ENCODE results near the gene WFIKKN2. TPM values are rescaled to one million over a fixed set of nuclear protein-coding genes. Genes with fewer than 3 reads are reported as not detected.
A peak's percentile ranks its signal among the peaks of the same experiment; 100 is the strongest.

WFIKKN2 gene
- total and polyA plus RNA-seq, 2 of the 13 experiments (the other 11 are each of a cell fraction or from before 2014, with no cell fraction given), result not detected

DNA sequence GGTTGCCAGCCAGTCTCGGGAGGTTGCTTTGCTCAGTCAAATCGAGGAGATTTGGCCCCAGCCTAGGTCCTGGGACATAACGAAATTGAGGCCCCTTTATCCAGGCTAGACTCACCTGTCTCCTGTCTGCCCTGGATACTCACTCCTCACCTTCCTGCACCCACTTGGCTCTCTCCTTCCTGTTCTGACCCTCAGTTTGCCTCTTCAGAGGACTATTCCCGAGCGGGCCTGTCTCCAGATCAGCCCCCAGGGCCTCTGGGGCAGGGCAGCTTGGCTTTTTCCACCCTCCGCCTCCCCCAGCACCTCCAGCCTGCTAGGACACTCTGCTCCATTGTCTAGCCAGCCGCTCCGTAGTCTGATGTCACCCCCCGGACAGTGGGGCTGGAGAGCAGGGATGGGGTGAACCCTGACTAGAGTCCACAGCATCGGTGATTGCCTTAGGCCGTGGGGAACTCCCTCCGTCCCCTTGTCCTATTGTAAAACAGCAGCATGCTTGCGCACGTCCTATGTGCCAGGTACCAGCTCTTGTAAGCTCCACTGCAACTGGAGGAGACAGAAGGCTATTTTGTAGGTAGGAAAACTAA, 8.8 kb downstream of the WFIKKN2 start (continued):
- TF ChIP-seq, protein P1, sequence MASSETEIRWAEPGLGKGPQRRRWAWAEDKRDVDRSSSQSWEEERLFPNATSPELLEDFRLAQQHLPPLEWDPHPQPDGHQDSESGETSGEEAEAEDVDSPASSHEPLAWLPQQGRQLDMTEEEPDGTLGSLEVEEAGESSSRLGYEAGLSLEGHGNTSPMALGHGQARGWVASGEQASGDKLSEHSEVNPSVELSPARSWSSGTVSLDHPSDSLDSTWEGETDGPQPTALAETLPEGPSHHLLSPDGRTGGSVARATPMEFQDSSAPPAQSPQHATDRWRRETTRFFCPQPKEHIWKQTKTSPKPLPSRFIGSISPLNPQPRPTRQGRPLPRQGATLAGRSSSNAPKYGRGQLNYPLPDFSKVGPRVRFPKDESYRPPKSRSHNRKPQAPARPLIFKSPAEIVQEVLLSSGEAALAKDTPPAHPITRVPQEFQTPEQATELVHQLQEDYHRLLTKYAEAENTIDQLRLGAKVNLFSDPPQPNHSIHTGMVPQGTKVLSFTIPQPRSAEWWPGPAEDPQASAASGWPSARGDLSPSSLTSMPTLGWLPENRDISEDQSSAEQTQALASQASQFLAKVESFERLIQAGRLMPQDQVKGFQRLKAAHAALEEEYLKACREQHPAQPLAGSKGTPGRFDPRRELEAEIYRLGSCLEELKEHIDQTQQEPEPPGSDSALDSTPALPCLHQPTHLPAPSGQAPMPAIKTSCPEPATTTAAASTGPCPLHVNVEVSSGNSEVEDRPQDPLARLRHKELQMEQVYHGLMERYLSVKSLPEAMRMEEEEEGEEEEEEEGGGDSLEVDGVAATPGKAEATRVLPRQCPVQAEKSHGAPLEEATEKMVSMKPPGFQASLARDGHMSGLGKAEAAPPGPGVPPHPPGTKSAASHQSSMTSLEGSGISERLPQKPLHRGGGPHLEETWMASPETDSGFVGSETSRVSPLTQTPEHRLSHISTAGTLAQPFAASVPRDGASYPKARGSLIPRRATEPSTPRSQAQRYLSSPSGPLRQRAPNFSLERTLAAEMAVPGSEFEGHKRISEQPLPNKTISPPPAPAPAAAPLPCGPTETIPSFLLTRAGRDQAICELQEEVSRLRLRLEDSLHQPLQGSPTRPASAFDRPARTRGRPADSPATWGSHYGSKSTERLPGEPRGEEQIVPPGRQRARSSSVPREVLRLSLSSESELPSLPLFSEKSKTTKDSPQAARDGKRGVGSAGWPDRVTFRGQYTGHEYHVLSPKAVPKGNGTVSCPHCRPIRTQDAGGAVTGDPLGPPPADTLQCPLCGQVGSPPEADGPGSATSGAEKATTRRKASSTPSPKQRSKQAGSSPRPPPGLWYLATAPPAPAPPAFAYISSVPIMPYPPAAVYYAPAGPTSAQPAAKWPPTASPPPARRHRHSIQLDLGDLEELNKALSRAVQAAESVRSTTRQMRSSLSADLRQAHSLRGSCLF (CRISPR knock-in tag; IDR thresholded peaks at IDR 0.05; ENCODE audit: borderline replicate concordance), result no peak
- TF ChIP-seq, protein P2, sequence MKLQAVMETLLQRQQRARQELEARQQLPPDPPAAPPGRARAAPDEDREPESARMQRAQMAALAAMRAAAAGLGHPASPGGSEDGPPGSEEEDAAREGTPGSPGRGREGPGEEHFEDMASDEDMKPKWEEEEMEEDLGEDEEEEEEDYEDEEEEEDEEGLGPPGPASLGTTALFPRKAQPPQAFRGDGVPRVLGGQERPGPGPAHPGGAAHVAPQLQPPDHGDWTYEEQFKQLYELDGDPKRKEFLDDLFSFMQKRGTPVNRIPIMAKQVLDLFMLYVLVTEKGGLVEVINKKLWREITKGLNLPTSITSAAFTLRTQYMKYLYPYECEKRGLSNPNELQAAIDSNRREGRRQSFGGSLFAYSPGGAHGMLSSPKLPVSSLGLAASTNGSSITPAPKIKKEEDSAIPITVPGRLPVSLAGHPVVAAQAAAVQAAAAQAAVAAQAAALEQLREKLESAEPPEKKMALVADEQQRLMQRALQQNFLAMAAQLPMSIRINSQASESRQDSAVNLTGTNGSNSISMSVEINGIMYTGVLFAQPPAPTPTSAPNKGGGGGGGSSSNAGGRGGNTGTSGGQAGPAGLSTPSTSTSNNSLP (IDR thresholded peaks at IDR 0.05; ENCODE audit: low read depth, low read length), result no peak
- TF ChIP-seq, protein P3, sequence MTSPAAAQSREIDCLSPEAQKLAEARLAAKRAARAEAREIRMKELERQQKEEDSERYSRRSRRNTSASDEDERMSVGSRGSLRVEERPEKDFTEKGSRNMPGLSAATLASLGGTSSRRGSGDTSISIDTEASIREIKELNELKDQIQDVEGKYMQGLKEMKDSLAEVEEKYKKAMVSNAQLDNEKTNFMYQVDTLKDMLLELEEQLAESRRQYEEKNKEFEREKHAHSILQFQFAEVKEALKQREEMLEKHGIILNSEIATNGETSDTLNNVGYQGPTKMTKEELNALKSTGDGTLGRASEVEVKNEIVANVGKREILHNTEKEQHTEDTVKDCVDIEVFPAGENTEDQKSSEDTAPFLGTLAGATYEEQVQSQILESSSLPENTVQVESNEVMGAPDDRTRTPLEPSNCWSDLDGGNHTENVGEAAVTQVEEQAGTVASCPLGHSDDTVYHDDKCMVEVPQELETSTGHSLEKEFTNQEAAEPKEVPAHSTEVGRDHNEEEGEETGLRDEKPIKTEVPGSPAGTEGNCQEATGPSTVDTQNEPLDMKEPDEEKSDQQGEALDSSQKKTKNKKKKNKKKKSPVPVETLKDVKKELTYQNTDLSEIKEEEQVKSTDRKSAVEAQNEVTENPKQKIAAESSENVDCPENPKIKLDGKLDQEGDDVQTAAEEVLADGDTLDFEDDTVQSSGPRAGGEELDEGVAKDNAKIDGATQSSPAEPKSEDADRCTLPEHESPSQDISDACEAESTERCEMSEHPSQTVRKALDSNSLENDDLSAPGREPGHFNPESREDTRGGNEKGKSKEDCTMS (CRISPR knock-in tag; conservative IDR thresholded peaks at IDR 0.05), result no peak
- peak; percentile 70 for TF ChIP-seq RXRB (CRISPR knock-in tag; IDR thresholded peaks at IDR 0.05; ENCODE audit: borderline replicate concordance)
- 0 out of 2 replicates have a peak, but pooled peaks have one; percentile 13 for TF ChIP-seq SMC3 (IDR thresholded peaks at IDR 0.05; ENCODE audit: low read length)
- TF ChIP-seq GABPA (IDR thresholded peaks at IDR 0.05; ENCODE audit: low read depth, low read length), result no peak
- TF ChIP-seq GABPA (CRISPR knock-in tag; IDR thresholded peaks at IDR 0.05; ENCODE audit: low read depth), result 0 out of 2 replicates have a peak, but pooled peaks have one; percentile 10
- no peak for TF ChIP-seq EED (CRISPR knock-in tag; IDR thresholded peaks at IDR 0.05)
- TF ChIP-seq ZNF883 (CRISPR knock-in tag; IDR thresholded peaks at IDR 0.05; ENCODE audit: not compliant biosample characterization), result peak; percentile 28
- TF ChIP-seq NCOA5 (CRISPR knock-in tag; IDR thresholded peaks at IDR 0.05), result no peak
- no peak for TF ChIP-seq ZNF556 (CRISPR knock-in tag; IDR thresholded peaks at IDR 0.05; ENCODE audit: borderline replicate concordance)
- no peak for TF ChIP-seq IRX3 (CRISPR knock-in tag; IDR thresholded peaks at IDR 0.05; ENCODE audit: borderline replicate concordance, low read depth)
- TF ChIP-seq HMGA1 (CRISPR knock-in tag; conservative IDR thresholded peaks at IDR 0.05), result no peak
- peak; percentile 58; the same call in 1 of the 2 replicates for TF ChIP-seq TOPORS (CRISPR knock-in tag; IDR thresholded peaks at IDR 0.05)
- TF ChIP-seq ZKSCAN5 (CRISPR knock-in tag; IDR thresholded peaks at IDR 0.05), result peak; percentile 70; the same call in 1 of the 2 replicates
- TF ChIP-seq, protein P4, sequence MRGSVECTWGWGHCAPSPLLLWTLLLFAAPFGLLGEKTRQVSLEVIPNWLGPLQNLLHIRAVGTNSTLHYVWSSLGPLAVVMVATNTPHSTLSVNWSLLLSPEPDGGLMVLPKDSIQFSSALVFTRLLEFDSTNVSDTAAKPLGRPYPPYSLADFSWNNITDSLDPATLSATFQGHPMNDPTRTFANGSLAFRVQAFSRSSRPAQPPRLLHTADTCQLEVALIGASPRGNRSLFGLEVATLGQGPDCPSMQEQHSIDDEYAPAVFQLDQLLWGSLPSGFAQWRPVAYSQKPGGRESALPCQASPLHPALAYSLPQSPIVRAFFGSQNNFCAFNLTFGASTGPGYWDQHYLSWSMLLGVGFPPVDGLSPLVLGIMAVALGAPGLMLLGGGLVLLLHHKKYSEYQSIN (CRISPR knock-in tag; IDR thresholded peaks at IDR 0.05; ENCODE audit: borderline replicate concordance), result no peak
- no peak; the same call in 1 of the 2 replicates for TF ChIP-seq ZNF839 (CRISPR knock-in tag; IDR thresholded peaks at IDR 0.05; ENCODE audit: borderline replicate concordance)
- TF ChIP-seq NR2C2 (CRISPR knock-in tag; IDR thresholded peaks at IDR 0.05; ENCODE audit: borderline replicate concordance), result peak; percentile 41; the same call in 1 of the 2 replicates
- TF ChIP-seq EEA1 (CRISPR knock-in tag; IDR thresholded peaks at IDR 0.05; ENCODE audit: borderline replicate concordance), result no peak
- peak; percentile 57; the same call in 1 of the 2 replicates for TF ChIP-seq PITX1 (CRISPR knock-in tag; IDR thresholded peaks at IDR 0.05)
